Neutrophil (primary cell): ENCODE results near the gene ANKRD53.
"Not testable (repeated sequence)": the region's sequence is repeated elsewhere in the genome, so short reads cannot be mapped to it uniquely, and the experiment has no call there.

ENCODE experiments used
- H3K27ac ChIP-seq: fragments of 200-600 bp; sonication (generic); 2 replicates; pipeline ENCODE4 v1.5.1; 2016; ENCODE audit warnings: mild to moderate bottlenecking, moderate library complexity
- H3K27me3 ChIP-seq: fragments of 200-600 bp; sonication (generic); 2 replicates; pipeline ENCODE4 v1.6.0; 2016; ENCODE audit warnings: mild to moderate bottlenecking
- H3K36me3 ChIP-seq: fragments of 200-600 bp; sonication (generic); 2 replicates; pipeline ENCODE4 v1.5.1; 2017
- H3K4me1 ChIP-seq, 2 experiments: fragments of 200-600 bp in 1 of 2; sonication (generic) in 1 of 2; 1 replicate in 1 of 2; 2 replicates in 1 of 2; pipeline versions ENCODE4 v1.5.1 to v1.6.1; 2013 to 2016; ENCODE audit warnings: low read depth in 1 of 2, low read length in 1 of 2, mild to moderate bottlenecking in 1 of 2, moderate library complexity in 1 of 2; ENCODE audit not compliant: control insufficient read depth in 1 of 2, insufficient read depth in 1 of 2
- H3K4me3 ChIP-seq, 2 experiments: fragments of 200-600 bp in 1 of 2; sonication (generic) in 1 of 2; 1 replicate in 1 of 2; 2 replicates in 1 of 2; pipeline ENCODE4 v1.5.1; 2013 to 2016; ENCODE audit warnings: low read depth in 1 of 2, low read length in 1 of 2, mild to moderate bottlenecking in 1 of 2, moderate library complexity in 1 of 2
- H3K9me3 ChIP-seq: fragments of 200-600 bp; sonication (generic); 2 replicates; pipeline ENCODE4 v1.5.1; 2016
- TF ChIP-seq, protein P1 (sequence below): fragments of 200-600 bp; sonication (generic); IDR thresholded peaks from 2 replicates; pipeline ENCODE4 v1.5.1; 2016; ENCODE audit warnings: antibody characterized with exemption

The ANKRD53 gene

DNA sequence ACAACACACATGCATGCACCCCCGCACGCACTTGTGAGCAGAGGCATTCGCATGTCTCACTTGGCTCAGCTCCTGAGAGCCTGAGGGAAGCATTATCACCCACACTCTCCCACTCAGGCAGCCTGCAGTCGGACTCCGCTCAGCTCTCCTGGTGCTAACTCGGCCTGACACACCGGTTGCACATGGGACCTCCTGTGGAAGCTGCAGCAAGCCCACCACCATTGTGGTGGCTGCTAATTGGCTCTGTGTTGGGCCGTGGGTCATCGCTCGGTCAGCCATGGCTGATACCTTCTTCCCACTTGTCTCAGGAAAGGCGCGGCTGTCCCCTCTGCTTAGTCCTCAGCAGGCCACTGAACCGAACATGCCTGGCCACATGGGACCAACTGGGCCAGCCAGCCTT is 29.9 kb downstream of the ANKRD53 start:
- H3K4me1 ChIP-seq: no peaks in the 10 kb centered on the region
- no peak overlapping the region for H3K27ac ChIP-seq
- TF ChIP-seq, protein P1, sequence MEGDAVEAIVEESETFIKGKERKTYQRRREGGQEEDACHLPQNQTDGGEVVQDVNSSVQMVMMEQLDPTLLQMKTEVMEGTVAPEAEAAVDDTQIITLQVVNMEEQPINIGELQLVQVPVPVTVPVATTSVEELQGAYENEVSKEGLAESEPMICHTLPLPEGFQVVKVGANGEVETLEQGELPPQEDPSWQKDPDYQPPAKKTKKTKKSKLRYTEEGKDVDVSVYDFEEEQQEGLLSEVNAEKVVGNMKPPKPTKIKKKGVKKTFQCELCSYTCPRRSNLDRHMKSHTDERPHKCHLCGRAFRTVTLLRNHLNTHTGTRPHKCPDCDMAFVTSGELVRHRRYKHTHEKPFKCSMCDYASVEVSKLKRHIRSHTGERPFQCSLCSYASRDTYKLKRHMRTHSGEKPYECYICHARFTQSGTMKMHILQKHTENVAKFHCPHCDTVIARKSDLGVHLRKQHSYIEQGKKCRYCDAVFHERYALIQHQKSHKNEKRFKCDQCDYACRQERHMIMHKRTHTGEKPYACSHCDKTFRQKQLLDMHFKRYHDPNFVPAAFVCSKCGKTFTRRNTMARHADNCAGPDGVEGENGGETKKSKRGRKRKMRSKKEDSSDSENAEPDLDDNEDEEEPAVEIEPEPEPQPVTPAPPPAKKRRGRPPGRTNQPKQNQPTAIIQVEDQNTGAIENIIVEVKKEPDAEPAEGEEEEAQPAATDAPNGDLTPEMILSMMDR: no peak
- no peaks in the 10 kb centered on the region for H3K9me3 ChIP-seq
- H3K27me3 ChIP-seq: peaks cover 17% of the 10 kb centered on the region
- no peaks in the 10 kb centered on the region for H3K36me3 ChIP-seq
- no peak overlapping the region for H3K4me3 ChIP-seq

DNA sequence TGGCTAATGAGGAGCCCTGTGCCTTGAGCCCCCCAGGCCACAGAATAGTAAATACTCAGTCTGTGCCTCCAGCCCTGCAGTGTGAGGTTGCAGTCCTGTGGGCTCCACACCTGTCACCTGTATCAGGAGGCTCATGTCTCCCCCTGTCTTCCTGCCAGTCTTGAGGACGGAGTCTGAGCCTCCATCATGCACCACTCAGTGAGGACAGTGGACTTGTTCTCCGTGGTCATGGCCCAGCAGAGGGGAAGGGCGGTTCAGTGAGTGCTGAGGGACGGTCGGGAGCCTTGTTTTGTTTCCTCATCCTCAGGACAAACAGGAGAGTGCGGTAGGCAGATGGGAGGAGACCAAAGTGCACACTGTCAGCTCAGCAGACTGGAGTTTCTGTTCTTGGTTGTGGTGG is 33.4 kb downstream of the ANKRD53 start:
- H3K36me3 ChIP-seq, H3K4me1 ChIP-seq, H3K27ac ChIP-seq, H3K9me3 ChIP-seq, H3K4me3 ChIP-seq: not testable (repeated sequence)
- H3K27me3 ChIP-seq: peaks cover 19% of the 10 kb centered on the region

DNA sequence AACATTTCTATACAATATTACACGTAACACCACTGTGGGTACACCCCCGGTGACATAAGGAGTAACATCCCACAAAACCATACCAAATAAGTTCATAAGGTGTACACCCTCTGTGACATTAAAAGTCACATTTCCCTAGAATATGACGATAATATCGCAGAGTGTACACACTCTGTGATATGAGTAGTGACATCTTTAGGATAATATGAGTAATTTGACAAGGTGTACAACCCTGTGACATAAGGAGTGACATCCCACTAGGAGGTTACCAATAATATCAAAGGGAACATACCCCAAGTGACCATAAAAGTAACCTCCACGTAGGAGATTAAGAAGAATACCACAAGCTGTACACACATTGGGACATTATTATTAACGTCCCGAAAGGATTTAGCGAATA is 40.2 kb downstream of the ANKRD53 start:
- TF ChIP-seq, protein P1: no peak
- no peaks in the 10 kb centered on the region for H3K4me1 ChIP-seq
- no peak overlapping the region for H3K4me3 ChIP-seq

DNA sequence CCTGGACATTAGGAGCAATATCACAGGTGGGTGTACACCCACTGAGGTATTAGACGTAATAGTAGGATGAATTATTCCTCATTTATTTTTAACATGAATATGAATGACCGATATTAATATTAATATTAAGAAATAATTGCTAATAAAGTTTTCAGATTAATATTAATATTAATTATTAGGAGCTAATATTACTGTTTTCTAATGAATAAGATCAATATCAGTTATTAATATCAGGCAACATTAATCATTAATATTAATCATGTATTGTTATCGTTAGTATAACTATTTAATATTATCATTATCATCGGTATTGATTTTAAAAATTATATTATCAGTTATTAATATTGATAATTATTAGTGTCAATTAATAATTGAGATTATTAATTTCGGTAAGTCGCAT is 41.6 kb downstream of the ANKRD53 start:
- H3K36me3 ChIP-seq, H3K9me3 ChIP-seq: not testable (repeated sequence)

More for the DNA sequence above, 40.2 kb downstream of the ANKRD53 start:
- Histone ChIP-seq H3K36me3 (no peaks in the 10 kb centered on the region), H3K27ac (no peak overlapping the region), H3K27me3 (no peaks in the 10 kb centered on the region), H3K9me3 (no peaks in the 10 kb centered on the region)

DNA sequence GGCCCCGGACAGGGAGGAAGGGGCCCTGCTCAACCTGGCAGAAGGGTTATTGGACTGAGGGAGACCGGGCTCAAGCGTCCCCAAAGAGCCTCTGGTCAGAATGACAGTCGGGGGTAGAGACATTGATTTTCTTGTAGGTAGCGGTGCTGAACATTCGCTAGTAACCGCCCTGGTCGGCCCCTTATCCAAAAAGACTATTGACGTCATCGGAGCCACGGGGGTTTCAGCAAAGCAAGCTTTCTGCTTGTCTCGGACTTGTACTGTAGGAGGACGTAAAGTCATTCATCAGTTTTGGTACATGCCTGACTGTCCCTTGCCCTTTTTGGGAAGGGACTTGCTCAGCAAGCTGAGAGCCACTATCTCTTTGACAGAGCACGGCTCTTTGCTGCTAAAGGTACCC is 43.0 kb downstream of the ANKRD53 start:
- not testable (repeated sequence) for H3K4me3 ChIP-seq, H3K36me3 ChIP-seq, H3K9me3 ChIP-seq, H3K4me1 ChIP-seq, H3K27me3 ChIP-seq, H3K27ac ChIP-seq

More for the DNA sequence above, 41.6 kb downstream of the ANKRD53 start:
- H3K4me3 ChIP-seq, H3K4me1 ChIP-seq, H3K27me3 ChIP-seq, H3K27ac ChIP-seq: not testable (repeated sequence)

DNA sequence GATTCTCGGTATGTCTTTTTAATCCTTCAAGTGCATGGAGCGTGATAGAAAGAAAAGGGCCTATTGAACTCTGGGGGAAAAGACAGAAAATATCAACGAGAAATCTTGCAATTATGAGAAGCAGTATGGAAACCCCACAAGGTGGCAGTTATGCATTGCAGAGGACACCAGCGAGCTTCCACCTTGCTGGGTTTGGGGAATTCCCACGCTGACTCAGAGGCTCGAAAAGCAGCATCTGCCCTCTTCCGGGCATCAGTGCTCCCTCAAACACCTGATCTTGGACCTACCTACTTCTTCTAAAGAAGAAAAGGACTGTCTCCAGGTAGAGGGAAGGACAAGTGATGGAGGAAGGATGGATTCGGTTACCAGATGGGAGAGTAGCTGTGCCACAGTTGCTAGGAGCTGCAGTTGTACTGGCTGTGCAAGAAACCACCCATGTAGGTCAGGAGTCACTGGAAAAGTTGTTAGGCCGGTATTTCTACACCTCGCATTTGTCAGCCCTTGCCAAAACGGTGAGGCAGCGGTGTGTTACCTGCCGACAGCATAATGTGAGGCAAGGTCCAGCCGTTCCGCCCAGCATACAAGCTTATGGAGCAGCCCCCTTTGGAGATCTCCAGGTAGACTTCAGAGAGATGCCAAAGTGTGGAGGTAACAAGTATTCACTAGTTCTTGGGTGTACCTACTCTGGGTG is 45.3 kb downstream of the ANKRD53 start:
- H3K36me3 ChIP-seq, H3K4me3 ChIP-seq, H3K27me3 ChIP-seq, H3K4me1 ChIP-seq, H3K27ac ChIP-seq, H3K9me3 ChIP-seq: not testable (repeated sequence)
- TF ChIP-seq, protein P1: peak; percentile 34
